Body of pancreas (tissue), 4 donors: ENCODE results near the gene BUB1B.

Experiments used
- POLR2A ChIP-seq, 3 donors: fragments of 450-650 bp; IDR thresholded peaks; one replicate each; pipeline ENCODE4 v1.6.1; 2016; ENCODE audit warnings: antibody characterized with exemption in 3 of 3, mild to moderate bottlenecking in 2 of 3
- TF ChIP-seq, protein P1 (sequence below), 7 experiments: fragments of 450-650 bp in 4 of 7; fragments of 200-600 bp in 3 of 7; sonication (generic) in 3 of 7; IDR thresholded peaks; one replicate each; pipeline ENCODE4 v1.5.1; 2016 to 2019; ENCODE audit warnings: antibody characterized with exemption in 7 of 7

DNA sequence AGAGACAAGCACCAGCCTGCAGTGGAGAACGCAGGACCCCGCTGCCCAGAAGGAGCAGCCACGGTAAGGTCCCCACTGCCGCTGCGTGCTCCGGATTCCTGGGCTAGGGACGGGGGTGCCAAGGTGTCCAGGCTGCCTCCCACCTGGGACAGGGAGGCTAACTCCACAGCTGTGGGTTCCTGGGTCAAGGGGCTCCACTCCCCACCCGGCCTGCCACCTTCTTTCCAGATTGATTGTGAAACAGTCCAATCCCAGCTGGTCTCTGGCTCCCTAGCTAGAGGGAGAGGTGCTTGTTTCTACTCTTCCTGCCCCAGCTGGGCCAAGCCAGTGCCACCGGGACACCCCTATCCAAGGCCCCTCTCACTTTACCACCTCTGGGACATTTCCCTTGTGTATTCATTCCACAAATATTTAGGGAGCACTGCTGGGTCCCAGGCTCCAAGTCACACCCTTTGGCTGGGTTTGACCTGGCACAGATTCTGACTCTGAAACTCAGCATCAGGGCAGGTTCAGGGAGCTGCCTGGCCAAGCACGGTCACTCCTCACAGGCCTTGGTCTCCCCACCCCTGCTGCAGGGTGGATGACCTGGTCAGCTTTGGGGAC lies 79.9 kb downstream of the BUB1B start:
- TF ChIP-seq POLR2A (IDR thresholded peaks at IDR 0.05), result no peak
- TF ChIP-seq, protein P1, sequence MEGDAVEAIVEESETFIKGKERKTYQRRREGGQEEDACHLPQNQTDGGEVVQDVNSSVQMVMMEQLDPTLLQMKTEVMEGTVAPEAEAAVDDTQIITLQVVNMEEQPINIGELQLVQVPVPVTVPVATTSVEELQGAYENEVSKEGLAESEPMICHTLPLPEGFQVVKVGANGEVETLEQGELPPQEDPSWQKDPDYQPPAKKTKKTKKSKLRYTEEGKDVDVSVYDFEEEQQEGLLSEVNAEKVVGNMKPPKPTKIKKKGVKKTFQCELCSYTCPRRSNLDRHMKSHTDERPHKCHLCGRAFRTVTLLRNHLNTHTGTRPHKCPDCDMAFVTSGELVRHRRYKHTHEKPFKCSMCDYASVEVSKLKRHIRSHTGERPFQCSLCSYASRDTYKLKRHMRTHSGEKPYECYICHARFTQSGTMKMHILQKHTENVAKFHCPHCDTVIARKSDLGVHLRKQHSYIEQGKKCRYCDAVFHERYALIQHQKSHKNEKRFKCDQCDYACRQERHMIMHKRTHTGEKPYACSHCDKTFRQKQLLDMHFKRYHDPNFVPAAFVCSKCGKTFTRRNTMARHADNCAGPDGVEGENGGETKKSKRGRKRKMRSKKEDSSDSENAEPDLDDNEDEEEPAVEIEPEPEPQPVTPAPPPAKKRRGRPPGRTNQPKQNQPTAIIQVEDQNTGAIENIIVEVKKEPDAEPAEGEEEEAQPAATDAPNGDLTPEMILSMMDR (IDR thresholded peaks at IDR 0.05), result no peak
